Neural progenitor cell (in vitro differentiated cells): ENCODE measurements around the gene CELF4. TPM values are rescaled to one million over a fixed set of nuclear protein-coding genes. Genes with fewer than 3 reads are reported as not detected.

Experiments
- DNase-seq: peaks from one replicate; pipeline ENCODE4 v3.0.0-alpha.2; 2016; ENCODE audit warnings: low spot score
- H2AFZ ChIP-seq: fragments of 200-600 bp; sonication (generic); replicated peaks from 2 replicates; pipeline ENCODE4 v1.6.1; 2016; ENCODE audit warnings: antibody characterized with exemption
- H3F3A ChIP-seq: fragments of 200-600 bp; sonication (generic); 2 replicates; pipeline ENCODE4 v1.6.1; 2016; ENCODE audit warnings: antibody characterized with exemption, low read depth
- H3K27ac ChIP-seq: fragments of 200-600 bp; sonication (generic); 2 replicates; pipeline ENCODE4 v1.5.1; 2016; ENCODE audit warnings: mild to moderate bottlenecking
- H3K27me3 ChIP-seq: fragments of 200-600 bp; sonication (generic); 2 replicates; pipeline ENCODE4 v1.6.1; 2016; ENCODE audit warnings: mild to moderate bottlenecking, moderate library complexity
- H3K36me3 ChIP-seq: fragments of 200-600 bp; sonication (generic); 2 replicates; pipeline ENCODE4 v1.5.1; 2016
- H3K4me1 ChIP-seq: fragments of 200-600 bp; sonication (generic); 2 replicates; pipeline ENCODE4 v1.6.1; 2016; ENCODE audit warnings: mixed run types
- H3K4me2 ChIP-seq: fragments of 200-600 bp; sonication (generic); 2 replicates; pipeline ENCODE4 v1.6.1; 2016
- H3K4me3 ChIP-seq: fragments of 200-600 bp; sonication (generic); 2 replicates; pipeline ENCODE4 v1.5.1; 2016
- H3K79me2 ChIP-seq: fragments of 200-600 bp; sonication (generic); 2 replicates; pipeline ENCODE4 v1.6.1; 2016; ENCODE audit warnings: low read depth
- H3K9ac ChIP-seq: fragments of 200-600 bp; sonication (generic); 2 replicates; pipeline ENCODE4 v1.6.1; 2016
- H3K9me3 ChIP-seq: fragments of 200-600 bp; sonication (generic); 2 replicates; pipeline ENCODE4 v1.5.1; 2016; ENCODE audit warnings: low read depth
- H4K20me1 ChIP-seq: fragments of 200-600 bp; sonication (generic); 2 replicates; pipeline ENCODE4 v1.6.1; 2016; ENCODE audit warnings: low read depth
- H3K27ac Mint-ChIP-seq: 3 replicates; pipeline ENCODE4 v1.8.0; 2021; ENCODE audit warnings: mixed read lengths
- H3K27me3 Mint-ChIP-seq: 2 replicates; pipeline ENCODE4 v1.8.0; 2022; ENCODE audit warnings: low read depth, mild to moderate bottlenecking, inconsistent platforms, moderate library complexity, mixed read lengths; ENCODE audit not compliant: insufficient read depth
- H3K36me3 Mint-ChIP-seq: 3 replicates; pipeline ENCODE4 v1.8.0; 2021; ENCODE audit warnings: mixed read lengths
- H3K4me1 Mint-ChIP-seq: 3 replicates; pipeline ENCODE4 v1.8.0; 2021; ENCODE audit warnings: mixed read lengths
- H3K4me3 Mint-ChIP-seq: 3 replicates; pipeline ENCODE4 v1.8.0; 2021; ENCODE audit warnings: mild to moderate bottlenecking, moderate library complexity, mixed read lengths
- H3K9me3 Mint-ChIP-seq: 3 replicates; pipeline ENCODE4 v1.8.0; 2020; ENCODE audit warnings: mixed read lengths
- EZH2 ChIP-seq: fragments of 200-600 bp; sonication (generic); IDR thresholded peaks from 2 replicates; pipeline ENCODE4 v1.6.1; 2017; ENCODE audit warnings: antibody characterized with exemption, mild to moderate bottlenecking, moderate library complexity
- EZH2phosphoT487 ChIP-seq: fragments of 200-600 bp; sonication (generic); IDR thresholded peaks from 2 replicates; pipeline ENCODE4 v1.6.1; 2017; ENCODE audit warnings: antibody characterized with exemption
- total RNA-seq: library from RNA; depleted of rRNA; stranded (reverse); fragments of >200 nt; gene quantifications from 2 replicates; pipeline ENCODE4 v1.2.3, GENCODE V29; 2015; ENCODE audit warnings: low replicate concordance
- TF ChIP-seq, protein P1 (sequence below): fragments of 200-600 bp; sonication (generic); IDR thresholded peaks from 2 replicates; pipeline ENCODE4 v1.5.1; 2017; ENCODE audit warnings: antibody characterized with exemption, mild to moderate bottlenecking

Gene CELF4
- total RNA-seq, 1 donor from 2014 or later = 1.8 TPM

DNA sequence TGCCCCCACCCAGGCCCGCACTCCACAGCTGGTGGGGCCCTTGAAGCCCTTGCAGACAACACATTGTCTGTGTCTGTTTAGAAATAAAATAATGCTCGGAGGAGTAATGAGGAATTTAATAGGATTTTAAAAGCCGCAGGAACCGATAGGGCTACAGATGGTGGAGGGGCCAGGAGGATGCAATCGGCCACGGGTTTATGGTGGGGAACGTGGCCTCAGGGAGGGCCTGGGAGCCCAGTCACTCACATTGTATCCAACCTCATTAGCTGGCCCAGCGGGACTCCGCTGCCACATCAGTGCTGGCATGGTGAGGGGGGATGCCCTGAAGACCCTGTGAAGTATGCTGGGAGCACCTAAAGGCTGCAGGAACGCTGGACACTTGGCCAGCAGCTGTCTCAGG lies 252.0 kb downstream of the CELF4 start:
- Mint-ChIP-seq H3K9me3 (no peaks in the 10 kb centered on the region), H3K4me3 (no peak overlapping the region), H3K4me1 (peaks cover 22% of the 10 kb centered on the region), H3K27ac (peak overlapping the region; percentile 37), H3K27me3 (peaks cover 8% of the 10 kb centered on the region), H3K36me3 (no peaks in the 10 kb centered on the region)
- H3K27ac ChIP-seq = no peak overlapping the region
- TF ChIP-seq, protein P1, sequence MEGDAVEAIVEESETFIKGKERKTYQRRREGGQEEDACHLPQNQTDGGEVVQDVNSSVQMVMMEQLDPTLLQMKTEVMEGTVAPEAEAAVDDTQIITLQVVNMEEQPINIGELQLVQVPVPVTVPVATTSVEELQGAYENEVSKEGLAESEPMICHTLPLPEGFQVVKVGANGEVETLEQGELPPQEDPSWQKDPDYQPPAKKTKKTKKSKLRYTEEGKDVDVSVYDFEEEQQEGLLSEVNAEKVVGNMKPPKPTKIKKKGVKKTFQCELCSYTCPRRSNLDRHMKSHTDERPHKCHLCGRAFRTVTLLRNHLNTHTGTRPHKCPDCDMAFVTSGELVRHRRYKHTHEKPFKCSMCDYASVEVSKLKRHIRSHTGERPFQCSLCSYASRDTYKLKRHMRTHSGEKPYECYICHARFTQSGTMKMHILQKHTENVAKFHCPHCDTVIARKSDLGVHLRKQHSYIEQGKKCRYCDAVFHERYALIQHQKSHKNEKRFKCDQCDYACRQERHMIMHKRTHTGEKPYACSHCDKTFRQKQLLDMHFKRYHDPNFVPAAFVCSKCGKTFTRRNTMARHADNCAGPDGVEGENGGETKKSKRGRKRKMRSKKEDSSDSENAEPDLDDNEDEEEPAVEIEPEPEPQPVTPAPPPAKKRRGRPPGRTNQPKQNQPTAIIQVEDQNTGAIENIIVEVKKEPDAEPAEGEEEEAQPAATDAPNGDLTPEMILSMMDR = no peak
- TF ChIP-seq EZH2 (no peak), EZH2phosphoT487 (no peak)
- no peaks in the 10 kb centered on the region for H4K20me1 ChIP-seq
- H3F3A ChIP-seq = no peaks in the 10 kb centered on the region
- H3K4me2 ChIP-seq = no peak overlapping the region
- H3K9me3 ChIP-seq = no peaks in the 10 kb centered on the region
- H3K4me1 ChIP-seq = no peaks in the 10 kb centered on the region
- no peaks in the 10 kb centered on the region for H3K27me3 ChIP-seq
- H2AFZ ChIP-seq = no peak overlapping the region
- no peaks in the 10 kb centered on the region for H3K79me2 ChIP-seq
- no peak overlapping the region for H3K9ac ChIP-seq
- H3K36me3 ChIP-seq = no peaks in the 10 kb centered on the region
- no peak overlapping the region for H3K4me3 ChIP-seq
- no peak for DNase-seq

DNA sequence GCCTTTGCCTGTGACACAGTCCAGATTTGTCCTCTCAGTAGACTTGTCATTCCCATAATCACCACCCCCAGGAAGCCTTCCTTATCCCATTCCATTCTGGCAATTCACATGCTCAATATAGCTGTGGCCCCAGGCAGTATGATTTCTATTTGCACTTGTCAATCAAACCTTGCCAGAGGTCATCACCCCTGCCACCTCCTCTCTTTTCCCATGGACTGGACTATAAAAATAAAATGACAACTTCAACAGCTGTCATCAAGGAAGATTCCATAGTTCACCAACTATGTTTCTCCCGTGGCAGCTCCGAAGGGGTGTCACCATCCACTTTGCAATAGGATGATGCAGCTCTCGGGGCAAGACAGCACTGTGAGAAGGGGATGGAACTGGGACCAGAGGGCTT lies 255.7 kb downstream of the CELF4 start:
- Histone ChIP-seq H3K4me1 (no peaks in the 10 kb centered on the region), H3K79me2 (no peaks in the 10 kb centered on the region), H3K4me3 (no peak overlapping the region), H3F3A (no peaks in the 10 kb centered on the region), H3K9ac (no peak overlapping the region), H3K36me3 (no peaks in the 10 kb centered on the region), H2AFZ (no peak overlapping the region), H3K27me3 (no peaks in the 10 kb centered on the region), H3K27ac (no peak overlapping the region), H3K4me2 (no peak overlapping the region), H3K9me3 (no peaks in the 10 kb centered on the region), H4K20me1 (no peaks in the 10 kb centered on the region)
- Mint-ChIP-seq H3K4me1 (peaks cover 28% of the 10 kb centered on the region), H3K9me3 (no peaks in the 10 kb centered on the region), H3K27ac (peak overlapping the region; percentile 29), H3K27me3 (peaks cover 12% of the 10 kb centered on the region), H3K36me3 (no peaks in the 10 kb centered on the region), H3K4me3 (no peak overlapping the region)
- TF ChIP-seq EZH2phosphoT487 (no peak), EZH2 (no peak)
- TF ChIP-seq, protein P1 = no peak
- no peak for DNase-seq

DNA sequence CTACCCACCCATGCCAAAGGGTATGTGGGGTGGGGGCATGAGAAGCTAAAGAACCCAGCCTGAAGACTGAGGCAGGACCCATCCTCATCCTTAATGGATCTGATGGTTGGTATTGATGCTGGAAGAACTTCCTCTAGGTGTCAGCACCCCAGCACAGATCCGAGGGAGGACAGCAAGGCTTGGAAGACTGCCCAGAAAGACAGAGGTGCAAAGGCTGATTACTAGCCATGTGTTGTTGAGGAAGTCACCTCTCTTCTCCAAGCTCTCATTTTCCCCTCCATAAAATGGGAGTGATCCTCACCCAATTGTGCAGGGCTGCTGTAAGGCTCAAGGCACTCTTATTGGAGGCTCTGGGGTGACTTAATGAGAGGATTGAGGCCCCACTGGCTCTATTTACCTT lies 256.5 kb downstream of the CELF4 start:
- TF ChIP-seq EZH2phosphoT487 = no peak
- no peak for TF ChIP-seq EZH2
- TF ChIP-seq, protein P1 = no peak
- Histone ChIP-seq H3K36me3 (no peaks in the 10 kb centered on the region), H3K4me2 (no peak overlapping the region), H3K4me1 (no peaks in the 10 kb centered on the region), H3K27ac (no peak overlapping the region), H3K9ac (no peak overlapping the region), H3K27me3 (no peaks in the 10 kb centered on the region), H2AFZ (no peak overlapping the region), H3K4me3 (no peak overlapping the region), H4K20me1 (no peaks in the 10 kb centered on the region), H3K79me2 (no peaks in the 10 kb centered on the region), H3F3A (no peaks in the 10 kb centered on the region), H3K9me3 (no peaks in the 10 kb centered on the region)
- peaks cover 29% of the 10 kb centered on the region for H3K4me1 Mint-ChIP-seq
- H3K27me3 Mint-ChIP-seq = peaks cover 13% of the 10 kb centered on the region
- no peak for DNase-seq
- H3K9me3 Mint-ChIP-seq = no peaks in the 10 kb centered on the region
- H3K27ac Mint-ChIP-seq = no peak overlapping the region
- no peak overlapping the region for H3K4me3 Mint-ChIP-seq
- H3K36me3 Mint-ChIP-seq = no peaks in the 10 kb centered on the region
